Nucleus accumbens (tissue), 56 donors: ENCODE results near the gene DHRS3.
"Not testable (repeated sequence)": the region's sequence is repeated elsewhere in the genome, so short reads cannot be mapped to it uniquely, and the experiment has no call there.

Source experiments
- DNase-seq, 56 donors: peaks; one replicate each; lab custom pipeline; 2025; lab: John Stamatoyannopoulos, UW

DHRS3 gene, protein sequence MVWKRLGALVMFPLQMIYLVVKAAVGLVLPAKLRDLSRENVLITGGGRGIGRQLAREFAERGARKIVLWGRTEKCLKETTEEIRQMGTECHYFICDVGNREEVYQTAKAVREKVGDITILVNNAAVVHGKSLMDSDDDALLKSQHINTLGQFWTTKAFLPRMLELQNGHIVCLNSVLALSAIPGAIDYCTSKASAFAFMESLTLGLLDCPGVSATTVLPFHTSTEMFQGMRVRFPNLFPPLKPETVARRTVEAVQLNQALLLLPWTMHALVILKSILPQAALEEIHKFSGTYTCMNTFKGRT

DNA sequence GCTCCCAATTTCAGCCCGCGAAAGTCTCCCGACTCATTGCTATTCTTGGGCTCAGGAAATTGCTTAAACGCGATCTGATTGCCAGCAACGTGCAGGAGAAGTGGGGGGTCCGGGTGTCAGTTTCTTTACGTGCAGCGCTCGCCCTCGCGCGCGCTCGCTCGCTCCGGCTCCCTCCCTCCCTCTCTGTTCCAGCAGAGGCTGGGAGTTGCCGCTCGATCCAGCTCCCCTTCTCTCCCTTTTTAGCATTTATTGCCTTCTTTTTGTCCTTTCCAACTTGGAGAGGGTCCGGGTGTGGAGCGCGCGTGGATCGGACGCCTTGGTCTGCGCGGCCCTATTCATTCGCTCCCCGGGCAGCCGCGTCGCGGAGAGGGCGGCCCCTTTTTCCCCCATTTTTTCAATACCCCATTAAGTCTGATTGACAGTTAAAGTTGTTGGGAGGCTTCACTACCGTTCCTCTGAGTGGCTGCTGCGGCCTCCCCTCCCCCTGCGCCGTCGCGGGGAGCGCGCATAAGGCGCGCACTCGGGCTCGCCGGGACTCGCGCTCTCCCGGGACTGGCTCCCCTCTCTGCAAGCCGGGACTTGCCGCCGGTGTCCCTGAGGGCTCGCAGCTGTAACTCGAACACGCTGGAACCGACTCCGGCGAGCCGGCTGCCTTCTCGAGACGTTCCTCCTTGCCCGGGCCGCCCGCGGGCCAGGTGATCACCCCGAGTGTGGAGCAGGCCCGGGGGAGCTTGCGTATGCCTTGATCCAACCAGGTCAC lies at the start of gene DHRS3:
Gene DHRS3, minus strand, starts transcription at position 310 of the 760 bp plus-strand sequence. CDS start 862 bp downstream, outside the sequence.
- DNase-seq, result peak in 47 of 56 donors; percentile 27 to 93 (median 64)

DNA sequence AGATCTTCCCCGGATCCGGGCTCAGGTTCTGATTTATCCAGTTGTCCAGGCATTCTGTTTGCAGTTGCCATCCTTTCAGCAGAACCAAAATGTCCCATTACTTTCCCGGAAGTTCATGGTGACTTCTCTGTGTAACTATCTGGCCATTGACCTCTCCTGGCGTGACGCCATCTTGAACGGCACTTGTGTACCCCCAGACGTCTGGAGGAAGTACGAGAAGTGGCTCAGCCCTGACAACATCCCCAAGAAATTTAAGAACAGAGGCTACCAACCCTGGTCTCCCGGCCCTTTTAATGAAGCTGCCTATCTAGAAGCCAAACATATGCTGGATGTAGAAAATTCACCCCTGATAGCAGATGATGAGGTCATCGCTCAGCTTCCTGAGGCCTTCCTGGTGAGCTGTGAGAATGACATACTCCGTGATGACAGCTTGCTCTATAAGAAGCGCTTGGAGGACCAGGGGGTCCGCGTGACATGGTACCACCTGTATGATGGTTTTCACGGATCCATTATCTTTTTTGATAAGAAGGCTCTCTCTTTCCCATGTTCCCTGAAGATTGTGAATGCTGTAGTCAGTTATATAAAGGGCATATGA lies 48.2 kb upstream of the DHRS3 start:
- DNase-seq, result no peak

- no peak for DNase-seq
Measured at GRCh38 chr1:12665511-12665910, 47.5 kb upstream of the DHRS3 start.

GRCh38 chr1:12662556-12662955 lies 44.5 kb upstream of the DHRS3 start:
- no peak for DNase-seq

GRCh38 chr1:12661606-12662219 lies 43.7 kb upstream of the DHRS3 start:
- DNase-seq, result no peak

DNA sequence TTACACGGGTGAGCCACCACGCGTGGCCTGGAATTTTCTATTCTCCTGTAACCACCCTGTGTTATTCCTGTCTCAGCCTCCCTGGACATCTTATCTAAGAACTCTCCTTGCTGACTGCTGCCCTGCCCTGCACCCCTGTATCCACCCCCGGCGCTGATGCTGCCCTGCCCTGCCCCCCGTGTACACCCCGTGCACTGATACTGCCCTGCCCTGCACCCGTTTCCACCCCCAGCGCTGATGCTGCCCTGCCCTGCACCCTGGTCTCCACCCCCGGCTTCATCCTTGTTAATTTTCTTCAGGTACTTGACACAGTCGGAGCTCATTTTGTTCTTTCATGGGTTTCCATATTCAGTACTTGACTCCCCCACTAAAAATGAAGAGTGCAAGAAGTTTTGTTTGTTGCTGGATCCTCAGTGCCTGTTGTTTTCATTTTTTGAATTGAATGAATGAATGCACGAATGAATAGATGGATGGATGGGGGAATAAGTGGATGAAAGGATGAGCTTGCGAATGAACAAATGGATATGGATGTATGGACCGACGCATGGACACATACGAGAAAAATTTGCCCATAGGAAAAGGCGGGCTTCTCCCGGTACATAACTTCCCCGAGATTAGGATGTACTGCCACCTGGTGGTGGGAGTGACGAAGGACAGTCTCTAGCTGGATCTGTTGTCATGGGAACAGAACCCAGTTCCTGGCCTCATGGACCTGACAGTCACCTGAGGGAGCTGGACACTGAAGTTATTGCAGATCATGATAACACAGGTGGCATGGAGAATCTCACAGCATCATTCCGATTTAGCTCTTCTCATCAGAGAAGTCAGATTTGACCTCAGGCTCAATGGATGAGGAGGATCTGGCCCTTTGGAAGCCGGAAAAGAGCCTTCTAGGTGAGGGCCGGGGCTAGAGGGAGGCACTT lies 40.8 kb upstream of the DHRS3 start:
- peak in 45 of 56 donors; percentile 1 to 79 (median 28) for DNase-seq

DNA sequence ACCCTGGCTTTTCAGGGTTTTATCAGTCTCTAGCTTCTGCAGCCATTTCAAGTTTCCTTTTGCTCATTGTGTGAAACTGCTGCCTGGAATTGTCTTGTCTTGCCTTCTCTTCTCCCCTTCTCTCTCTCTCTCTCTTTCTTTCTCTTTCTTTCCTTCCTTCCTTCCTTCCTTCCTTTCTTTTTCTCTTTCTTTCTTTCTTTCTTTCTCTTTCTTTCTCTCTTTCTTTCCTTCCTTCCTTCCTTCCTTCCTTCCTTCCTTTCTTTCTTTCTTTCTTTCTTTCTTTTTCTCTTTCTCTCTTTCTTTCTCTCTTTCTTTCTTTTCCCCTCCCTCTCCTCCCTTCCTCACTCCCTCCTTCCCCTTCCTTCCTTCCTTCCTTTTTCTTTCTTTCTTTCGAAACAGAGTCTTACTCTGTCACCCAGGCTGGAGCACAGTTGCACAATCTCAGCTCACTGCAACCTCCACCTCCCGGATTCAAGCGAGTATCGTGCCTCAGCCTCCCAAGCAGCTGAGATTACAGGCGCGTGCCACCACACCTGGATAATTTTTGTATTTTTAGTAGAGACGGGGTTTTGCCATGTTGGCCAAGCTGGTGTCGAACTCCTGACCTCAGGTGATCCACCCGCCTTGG lies 40.0 kb upstream of the DHRS3 start:
- not testable (repeated sequence) for DNase-seq

DNA sequence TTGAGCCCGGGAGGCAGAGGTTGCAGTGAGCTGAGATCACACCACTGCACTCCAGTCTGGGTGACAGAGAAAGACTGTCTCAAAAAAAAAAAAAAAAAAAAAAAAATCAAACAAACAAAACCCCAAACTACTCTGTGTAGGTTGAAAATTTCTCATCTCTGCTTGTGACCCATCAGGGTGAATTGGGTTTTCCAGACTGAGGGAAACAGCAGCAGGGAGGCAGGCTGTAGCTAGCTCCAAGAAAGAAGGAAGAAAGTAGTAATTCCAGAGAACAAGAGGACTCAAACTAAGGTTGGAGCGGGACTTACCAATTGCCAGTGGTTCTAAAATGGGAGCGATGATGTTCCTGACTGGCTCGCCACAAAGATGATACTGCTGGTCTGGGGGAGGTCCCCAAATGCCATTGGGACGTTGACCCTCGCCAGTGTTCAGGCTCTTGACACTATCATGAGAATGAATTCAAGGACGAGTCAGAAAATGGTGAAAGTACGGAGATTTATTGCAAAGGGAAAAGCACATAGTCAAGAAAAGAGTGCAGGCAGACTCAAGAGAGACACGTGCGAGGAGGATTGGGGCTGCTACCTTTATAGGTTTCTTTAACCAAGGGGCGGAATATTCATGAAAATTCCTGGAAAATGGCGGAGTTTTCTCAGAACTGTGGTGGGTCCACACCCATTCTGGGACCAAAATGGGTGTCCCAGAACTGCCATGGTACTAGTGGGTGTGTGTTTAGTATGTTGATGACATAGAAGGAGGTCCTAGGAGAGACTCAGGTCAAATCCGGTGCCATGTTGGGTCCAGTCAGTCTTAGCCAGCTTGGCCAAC lies 39.3 kb upstream of the DHRS3 start:
- DNase-seq, result no peak

- no peak for DNase-seq
Measured at GRCh38 chr1:12656575-12656974, 38.6 kb upstream of the DHRS3 start.

DNA sequence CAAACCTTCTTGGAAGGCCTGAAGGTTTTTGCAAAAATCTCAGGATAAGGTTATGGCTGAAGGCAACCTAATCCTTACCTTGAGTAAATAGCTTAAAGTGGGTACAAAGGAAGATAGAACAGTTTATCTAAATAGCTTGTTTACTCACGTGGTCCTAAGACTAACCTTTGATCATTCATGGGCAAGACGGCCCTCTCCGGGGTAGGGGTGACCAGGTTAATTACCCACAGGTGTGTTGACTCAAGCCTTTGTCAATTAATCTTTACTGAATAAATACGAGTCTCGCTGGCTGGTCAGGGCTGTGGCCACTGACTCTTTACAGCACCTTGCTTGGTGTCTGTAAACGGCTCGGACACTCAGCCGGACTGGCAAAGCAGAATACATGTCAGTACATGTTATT lies 36.6 kb upstream of the DHRS3 start:
- no peak for DNase-seq

DNA sequence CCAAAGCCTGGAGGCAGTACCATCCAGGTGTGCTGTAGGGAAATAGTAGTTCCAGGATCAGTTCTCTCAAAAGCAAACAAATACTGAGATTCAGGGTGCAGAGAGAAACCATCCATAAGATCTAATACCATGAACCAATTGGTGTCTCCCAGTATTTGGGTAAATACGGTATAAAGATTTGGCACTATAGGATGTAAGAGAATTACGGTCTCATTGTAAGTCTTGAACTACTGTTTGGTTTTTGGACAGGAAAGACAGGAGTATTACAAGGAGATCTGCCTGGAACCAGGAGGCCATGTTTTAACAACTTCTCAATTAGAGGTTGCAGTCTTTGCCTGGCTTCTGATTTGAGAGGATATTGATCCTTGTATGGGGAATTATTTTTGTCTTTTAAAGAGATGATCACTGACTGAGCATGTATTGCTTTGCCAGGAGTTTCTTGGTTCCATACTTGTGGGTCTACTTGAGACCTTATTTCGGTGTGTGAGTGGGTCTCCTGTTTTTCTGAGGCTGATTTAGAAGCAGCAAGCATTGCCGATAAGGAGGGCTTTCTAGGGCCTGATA lies 36.1 kb upstream of the DHRS3 start:
- DNase-seq, result no peak

DNA sequence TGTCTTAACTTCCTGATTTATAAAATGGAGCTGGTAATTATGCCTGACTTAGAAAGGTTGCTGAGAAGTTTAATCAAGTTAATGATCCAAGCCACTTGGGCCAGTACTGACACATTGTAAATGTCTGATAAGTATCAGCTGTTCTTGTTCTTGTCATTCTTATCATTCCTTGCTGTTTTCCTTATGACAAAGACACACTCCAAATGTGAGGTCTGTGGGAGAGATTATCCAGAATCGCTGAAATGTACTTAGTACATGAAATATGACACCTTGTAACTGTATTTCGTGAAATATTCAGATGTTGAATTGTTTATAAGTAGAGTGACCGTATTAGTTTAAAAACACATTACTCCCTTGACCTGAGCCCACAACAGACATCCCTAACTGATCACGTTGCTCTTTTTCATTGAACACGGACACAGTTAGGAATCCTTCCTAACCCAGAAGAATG lies 32.0 kb upstream of the DHRS3 start:
- DNase-seq, result no peak

DNA sequence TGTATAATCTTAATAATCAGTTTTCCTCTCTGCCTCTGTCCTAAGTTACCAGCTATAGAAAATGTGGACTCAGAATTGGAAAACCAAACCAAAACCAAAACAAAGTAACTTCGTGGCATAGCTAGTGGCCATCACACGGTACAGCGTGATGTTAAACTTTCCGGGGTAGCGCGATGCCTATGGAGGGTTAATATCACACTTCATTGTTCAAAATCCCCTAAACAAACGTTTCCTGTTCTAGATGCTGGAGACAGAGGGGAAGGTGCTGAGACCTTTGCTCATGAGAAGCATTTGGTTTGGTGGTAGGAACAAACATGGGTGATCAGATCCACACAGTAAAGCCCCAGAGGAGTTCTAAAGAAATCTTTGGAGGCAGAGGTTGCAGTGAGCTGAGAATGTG lies 30.7 kb upstream of the DHRS3 start:
- DNase-seq, result no peak

DNA sequence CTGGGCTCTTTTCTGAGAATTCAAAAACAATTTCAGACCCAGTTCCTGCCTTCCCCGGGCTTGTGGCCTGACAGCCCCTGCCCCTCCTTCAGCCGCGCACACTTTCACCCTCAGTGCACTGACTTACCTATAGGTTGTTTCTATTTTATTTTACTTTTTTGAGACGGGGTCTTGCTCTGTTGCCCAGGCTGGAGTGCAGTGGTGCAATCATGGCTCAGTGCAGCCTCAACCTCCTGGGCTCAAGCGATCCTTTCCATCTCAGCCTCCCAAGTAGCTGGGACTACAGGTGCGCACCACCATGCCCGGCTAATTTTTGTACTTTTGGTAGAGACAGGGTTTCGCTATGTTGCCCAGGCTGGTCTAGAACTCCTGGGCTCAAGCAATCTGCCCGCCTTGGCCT lies 27.4 kb upstream of the DHRS3 start:
- not testable (repeated sequence) for DNase-seq

GRCh38 chr1:12644829-12645228 lies 26.8 kb upstream of the DHRS3 start:
- DNase-seq, result no peak

DNA sequence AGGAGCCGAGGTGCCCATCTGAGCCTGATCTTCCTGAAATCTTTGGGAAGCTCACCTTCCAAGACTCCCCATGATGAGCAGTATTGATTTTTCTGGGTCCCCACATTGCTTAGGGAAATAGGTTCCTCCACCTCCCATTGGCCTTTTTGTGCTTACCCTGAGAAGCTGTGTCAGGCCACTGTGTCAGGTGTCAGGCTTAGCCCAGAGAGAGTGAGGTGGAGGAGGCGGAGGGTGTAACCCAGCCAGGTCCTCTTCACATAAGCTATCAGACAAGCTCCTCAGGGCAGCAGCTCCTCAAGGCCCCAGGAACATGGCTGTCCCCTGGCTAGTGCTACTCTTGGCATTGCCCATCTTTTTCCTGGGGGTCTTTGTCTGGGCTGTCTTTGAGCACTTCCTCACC lies 26.2 kb upstream of the DHRS3 start:
- no peak for DNase-seq

- no peak for DNase-seq
Measured at GRCh38 chr1:12643785-12644184, 25.8 kb upstream of the DHRS3 start, which contains the start of gene AADACL4. AADACL4 (plus strand) TSS chr1:12644085; CDS start chr1:12644547, 462 bp downstream.

- no peak for DNase-seq
Measured at GRCh38 chr1:12643079-12643478, 25.1 kb upstream of the DHRS3 start.
